COLO829 (cell line): ENCODE results near the gene GGT5.
"Not testable (repeated sequence)": the region's sequence is repeated elsewhere in the genome, so short reads cannot be mapped to it uniquely, and the experiment has no call there.

Experiments
- DNase-seq: peaks from one replicate; pipeline ENCODE4 v3.0.0; 2012; ENCODE audit warnings: low spot score

The GGT5 gene

DNA sequence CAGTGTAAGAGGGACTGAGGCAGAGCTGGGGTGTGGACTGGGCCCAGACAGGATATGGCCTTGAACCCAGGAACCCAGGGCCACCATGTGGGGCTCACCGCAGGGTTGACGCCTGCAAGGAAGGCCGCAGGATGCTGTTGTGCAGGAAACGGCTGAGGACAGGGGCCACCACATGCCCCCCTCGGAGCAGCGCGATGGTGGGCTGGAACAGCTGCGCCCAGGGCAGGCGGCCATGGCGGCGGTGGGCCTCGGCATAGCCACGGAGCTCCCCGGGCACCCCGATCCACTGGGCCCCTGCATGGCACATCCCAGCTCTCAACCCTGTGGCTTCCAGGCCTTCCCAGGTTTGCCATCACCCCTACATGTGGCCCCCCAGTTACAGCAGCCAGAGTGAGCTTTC lies 12.2 kb downstream of the GGT5 start:
- DNase-seq, result no peak

DNA sequence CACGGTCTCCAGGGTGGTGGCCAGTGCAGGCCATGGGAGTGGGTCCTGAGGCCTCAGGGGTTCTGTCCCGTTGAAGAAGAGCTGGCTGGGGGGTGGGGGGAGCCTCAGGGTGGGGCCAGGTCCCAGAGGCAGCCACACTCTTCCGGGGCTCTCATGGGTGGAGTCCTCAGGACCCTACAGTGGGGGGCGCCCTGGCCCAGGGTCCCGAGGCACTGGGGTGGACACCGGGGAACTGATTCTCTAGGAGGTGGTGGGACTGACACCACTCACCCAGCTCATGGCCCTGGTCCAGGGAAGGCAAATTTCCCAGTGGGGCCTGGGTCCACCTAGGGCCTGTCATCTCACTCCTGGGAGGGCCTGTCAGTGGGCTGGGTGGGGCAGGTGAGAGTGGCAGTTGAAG lies 12.8 kb downstream of the GGT5 start:
- no peak for DNase-seq

DNA sequence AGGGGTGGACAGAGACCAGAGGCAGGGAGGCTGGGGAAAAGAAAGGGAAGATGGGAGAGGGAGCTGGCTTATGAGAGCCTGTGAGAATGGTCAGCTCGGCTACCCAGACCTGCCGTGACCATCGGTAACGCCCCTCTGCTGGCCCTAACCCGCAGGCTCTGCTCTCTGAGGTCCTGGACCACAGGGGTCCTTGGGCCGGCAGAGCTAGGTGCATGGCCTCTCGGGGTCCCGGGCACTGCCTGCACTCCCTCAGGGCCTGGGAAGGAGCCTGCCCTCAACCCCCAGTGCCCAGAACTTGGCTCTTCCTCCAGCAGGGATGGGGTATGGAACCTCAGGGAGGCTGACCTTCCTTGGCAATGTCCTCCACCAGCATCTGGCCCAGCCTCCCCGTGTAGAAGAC lies 13.2 kb downstream of the GGT5 start:
- DNase-seq, result no peak

DNA sequence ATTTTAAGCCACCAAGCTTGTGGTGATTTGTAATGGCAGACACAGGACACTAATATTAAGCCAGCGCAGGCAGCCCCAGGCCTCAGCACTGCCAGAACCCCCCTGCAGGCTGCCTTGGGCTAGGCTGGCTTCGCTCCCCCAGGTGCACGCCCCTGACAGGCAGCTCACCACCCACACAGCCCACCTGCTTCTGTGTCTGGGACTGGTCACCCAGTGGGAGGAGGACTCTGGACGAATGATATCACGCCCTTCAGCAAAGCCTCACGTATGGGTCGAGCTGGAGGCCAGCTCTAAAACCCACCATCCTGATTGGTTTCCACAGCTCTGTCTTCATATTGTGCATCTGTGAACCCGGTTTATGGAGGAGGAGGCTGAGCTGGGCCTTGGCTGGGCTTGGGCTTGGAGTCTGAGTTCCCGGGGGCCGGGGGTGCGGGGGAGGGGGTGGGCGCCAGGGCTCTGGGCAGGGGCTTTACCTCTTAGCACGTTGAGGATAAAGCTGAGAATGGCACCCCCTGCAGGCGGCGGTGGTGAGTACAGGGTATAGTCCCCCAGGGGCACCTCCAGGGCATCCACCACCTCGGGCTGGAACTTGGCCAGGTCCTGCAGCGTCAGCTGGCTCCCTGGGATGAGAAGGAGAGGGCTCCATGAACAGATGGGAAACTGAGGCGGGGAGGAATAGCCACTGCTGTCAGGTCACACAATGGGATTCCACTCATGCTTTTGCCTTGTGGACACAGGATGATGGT lies 13.8 kb downstream of the GGT5 start:
- DNase-seq, result no peak

DNA sequence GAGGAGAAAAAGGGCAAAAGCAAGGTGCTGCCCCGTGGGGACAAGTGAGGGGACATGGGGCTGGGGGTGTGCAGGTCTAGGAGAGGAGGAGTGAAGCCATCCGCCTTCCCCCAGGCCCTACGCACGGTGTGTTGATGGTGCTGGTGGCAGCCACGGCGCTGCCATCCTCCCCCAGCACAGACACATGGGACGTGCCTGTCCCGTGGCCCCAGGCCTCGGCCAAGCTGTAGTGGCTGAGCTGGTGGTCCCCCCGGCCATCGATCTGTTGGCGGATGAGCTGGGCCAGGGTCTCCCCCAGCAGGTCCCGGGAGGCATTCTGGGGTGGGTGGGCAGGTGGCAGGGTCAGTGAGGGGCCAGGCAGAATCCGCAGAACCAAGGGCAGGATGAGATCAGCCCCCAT lies 18.9 kb downstream of the GGT5 start:
- DNase-seq, result no peak

DNA sequence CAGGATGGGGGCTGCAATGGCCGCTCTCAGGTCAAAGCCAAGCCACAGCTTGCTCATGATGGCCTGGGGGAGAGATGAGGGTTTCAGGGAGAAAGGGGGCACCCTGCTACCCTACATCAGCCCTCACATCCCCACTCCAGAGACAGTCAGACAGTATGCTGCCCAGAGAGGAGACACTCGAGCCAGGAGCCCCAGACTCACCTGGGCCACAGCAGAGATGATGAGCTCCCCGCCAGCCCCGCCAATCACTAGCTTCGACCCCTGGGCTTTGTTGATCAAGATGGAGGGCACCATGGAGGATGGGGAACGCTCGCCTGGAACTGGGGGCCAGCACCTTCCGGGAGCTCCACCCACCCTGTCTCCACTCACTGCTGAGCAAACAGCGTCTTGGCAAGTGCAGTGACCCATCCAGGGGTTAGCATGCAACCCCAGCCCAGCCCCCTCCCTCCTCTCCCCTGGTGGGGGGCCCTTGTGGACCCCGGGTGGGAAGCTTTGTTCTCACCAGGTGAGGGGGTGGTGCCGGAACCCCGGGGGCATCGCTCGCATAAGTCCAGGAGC lies 19.8 kb downstream of the GGT5 start:
- no peak for DNase-seq

DNA sequence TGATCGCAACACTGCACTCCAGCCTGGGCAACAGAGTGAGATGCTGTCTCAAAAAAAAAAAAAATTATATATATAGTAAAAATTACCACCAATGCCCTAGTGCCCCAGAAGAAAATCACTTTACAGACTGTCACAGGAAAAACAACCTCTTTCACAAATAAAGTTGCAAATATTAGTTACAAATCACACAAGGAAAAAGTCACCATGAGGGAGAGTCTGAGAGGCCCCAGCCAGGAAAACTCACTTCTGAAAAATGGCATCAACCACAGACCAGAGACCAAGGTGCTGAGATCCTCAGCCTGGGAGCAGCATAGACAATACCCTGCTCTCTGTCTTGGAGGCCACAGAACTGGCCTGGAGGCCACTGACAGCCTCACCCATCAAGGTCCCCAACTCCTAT lies 20.4 kb downstream of the GGT5 start:
- no peak for DNase-seq

DNA sequence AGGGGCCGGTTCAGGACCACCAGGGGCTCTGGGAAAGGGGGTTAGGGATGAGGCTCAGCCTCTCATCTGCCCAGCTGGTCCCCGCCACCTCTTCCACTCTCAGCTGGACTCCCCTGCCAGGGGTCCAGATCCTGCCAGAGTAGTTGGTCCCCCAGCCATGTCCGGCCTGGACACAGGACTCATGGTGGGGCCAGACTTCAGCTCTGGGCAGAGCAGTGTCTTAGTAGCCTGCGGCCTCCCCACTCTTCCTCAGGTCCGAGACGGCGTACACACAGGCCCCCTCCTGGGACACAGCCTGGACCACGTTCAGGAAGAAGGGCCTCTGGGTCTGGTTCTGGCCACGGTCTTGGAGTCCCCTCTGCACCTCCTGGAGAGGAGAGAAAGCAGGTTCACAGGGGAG lies 25.1 kb downstream of the GGT5 start:
- no peak for DNase-seq

DNA sequence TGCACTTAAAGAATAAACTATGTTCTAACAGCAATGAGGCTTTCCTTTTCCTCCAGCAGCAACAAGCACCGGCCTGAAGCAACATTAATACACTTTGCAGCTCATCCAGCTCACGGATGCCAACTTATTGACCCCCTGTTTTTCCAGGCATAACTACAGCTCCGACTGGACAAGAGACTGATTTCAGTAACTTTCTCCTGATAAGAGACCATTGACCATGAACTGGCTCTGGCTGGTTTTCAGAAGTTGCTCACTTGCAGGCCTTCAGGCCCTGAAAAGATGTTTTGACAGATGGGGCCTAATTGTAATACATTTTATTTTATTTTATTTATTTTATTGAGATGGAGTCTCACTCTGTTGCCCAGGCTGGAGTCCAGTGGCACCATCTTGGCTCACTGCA lies 27.5 kb downstream of the GGT5 start:
- no peak for DNase-seq

DNA sequence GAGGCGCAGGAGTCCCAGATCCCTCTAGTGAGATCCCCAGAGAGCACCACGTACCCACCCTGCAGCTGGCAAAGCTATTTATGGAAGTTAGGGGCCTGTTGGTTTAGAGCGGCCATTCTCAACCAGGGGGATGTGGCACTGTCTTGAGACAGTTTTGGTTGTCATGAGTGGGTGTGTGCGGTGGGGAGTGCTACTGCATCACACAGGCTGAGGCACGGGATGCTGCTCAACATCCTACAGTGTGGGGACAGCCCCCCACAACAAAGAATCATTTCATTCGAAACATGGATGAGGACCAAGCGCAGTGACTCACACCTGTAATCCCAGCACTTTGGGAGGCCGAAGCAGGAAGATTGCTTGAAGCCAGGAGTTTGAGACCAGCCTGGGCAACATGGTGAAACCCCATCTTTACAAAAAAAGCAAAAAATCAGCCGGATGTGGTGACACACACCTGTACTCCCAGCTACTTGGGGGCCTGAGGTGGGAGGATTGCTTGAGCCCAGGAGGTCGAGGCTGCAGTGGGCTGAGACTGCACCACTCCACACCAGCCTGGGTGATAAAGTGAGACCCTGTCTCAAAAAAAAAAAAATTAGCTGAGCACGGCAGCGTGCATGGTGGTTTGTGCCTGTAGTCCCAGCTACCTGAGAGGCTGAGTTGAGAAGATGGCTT lies 28.2 kb downstream of the GGT5 start:
- DNase-seq, result no peak

DNA sequence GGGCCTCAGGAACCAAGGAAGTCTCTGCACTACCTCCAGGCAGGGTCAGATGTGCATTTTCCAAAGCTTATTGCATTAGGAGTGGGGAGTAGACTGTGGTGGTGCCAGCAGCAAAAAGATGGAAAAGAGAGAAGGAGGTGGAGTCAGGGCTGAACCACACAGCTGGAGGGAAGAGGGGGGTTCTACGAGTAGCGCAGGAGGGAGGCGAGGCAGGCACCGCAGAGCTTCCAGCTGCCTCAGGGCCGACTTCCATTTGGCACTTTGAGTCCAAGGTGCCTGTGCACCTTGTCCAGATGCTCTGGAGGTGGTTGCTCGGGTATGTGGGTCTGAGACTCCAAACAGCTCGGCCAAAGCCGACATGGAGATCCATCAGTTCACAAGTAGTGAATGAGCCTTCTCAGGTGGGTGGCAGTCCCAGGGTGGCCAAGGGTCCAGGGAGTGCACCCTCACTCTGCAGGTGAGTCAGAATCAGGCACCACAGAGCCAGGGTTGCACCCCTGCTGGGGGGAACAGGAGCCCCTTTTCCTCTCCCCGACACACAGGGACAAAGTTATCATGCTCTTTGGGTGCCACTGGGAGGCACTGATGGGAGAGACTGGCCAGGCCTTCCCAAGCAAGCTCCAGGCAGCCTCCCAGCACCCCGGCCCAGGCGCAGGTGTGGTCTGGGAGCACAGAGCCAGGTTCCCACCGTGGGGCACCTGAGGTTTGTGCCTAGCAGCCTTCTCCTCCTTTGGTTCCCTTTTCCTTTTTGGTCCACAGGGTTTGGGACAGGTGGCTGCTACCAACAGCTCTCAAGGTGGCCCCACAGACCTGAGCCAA lies 30.2 kb downstream of the GGT5 start:
- DNase-seq, result no peak

DNA sequence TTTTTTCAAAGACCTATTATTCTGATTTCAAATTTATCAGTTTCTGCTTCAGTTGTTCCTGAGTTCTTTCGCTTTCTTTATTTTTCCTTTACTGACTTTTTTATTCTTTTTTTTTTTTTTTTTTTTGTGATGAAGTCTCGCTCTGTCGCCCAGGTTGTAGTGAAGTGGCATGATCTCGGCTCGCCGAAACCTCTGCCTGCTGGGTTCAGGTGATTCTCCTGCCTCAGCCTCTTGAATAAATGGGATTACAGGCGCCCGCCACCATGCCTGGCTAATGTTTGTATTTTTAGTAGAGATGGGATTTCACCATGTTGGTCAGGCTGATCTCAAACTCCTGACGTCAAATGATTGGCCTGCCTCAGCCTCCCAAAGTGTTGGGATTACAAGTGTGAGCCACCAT lies 31.8 kb downstream of the GGT5 start:
- DNase-seq, result not testable (repeated sequence)

DNA sequence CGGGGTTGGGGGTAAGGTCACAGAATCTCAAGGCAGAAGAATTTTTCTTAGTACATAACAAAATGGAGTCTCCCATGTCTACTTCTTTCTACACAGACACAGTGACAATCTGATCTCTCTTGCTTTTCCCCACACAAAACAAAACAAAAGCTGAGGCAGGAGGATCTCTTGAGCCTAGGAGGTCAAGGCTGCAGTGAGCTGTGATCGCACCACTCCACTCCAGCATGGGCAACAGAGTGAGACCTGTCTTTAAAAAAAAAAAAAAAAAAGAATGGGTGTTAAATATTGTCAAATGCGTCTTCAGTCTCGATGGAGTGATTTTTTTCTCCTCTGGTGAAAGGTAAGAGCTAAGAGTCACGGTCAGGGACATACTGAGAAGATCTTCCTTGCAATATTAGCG lies 33.2 kb downstream of the GGT5 start:
- not testable (repeated sequence) for DNase-seq

DNA sequence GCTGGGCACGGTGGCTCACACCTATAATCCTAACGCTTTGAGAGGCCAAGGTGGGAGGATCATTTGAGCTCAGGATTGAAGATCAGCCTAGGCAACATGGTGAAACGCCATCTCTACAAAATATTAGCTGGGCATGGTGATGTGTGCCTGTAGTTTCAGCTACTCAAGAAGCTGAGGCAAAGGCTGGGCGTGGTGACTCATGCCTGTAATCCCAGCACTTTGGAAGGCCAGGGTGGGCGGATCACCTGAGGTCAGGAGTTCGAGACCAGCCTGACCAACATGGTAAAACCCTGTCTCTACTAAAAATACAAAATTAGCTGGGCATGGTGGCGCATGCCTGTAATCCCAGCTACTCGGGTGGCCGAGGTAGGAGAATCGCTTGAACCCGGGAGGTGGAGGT lies 34.5 kb downstream of the GGT5 start:
- not testable (repeated sequence) for DNase-seq

DNA sequence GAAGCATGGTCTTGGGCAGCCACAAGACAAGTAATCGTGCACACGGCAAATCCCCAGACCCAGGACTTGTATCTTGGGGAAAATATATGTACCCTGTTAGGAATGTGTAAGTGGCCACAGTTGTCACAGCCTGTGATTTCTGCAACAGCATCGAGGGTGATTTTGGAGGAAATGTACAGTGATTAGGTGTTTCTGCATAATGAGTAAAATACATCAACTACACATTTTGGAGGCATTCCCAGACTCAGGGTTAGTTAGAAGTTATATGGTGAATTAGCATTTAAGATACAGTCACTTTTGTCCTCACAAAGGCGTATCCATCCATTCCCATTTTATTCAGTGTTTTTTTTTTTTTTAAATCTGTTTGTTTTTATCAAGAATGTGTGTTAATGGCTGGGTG lies 35.2 kb downstream of the GGT5 start:
- no peak for DNase-seq

DNA sequence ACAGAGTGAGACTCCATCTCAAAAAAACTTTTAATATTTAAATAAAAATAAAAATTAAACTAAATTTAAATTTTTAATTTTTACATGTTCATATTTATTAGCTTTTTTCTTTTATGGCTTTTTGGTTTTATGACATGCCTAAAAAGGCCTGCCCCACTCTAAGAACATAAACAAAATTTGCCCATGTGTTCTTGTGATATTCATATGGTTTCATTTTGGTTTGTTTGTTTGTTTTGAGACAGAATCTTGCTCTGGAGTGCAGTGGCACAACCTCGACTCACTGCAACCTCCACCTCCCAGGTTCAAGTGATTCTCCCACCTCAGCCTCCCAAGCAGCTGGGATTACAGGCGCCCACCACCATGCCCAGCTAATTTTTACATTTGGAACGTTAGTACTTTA lies 35.9 kb downstream of the GGT5 start:
- no peak for DNase-seq

DNA sequence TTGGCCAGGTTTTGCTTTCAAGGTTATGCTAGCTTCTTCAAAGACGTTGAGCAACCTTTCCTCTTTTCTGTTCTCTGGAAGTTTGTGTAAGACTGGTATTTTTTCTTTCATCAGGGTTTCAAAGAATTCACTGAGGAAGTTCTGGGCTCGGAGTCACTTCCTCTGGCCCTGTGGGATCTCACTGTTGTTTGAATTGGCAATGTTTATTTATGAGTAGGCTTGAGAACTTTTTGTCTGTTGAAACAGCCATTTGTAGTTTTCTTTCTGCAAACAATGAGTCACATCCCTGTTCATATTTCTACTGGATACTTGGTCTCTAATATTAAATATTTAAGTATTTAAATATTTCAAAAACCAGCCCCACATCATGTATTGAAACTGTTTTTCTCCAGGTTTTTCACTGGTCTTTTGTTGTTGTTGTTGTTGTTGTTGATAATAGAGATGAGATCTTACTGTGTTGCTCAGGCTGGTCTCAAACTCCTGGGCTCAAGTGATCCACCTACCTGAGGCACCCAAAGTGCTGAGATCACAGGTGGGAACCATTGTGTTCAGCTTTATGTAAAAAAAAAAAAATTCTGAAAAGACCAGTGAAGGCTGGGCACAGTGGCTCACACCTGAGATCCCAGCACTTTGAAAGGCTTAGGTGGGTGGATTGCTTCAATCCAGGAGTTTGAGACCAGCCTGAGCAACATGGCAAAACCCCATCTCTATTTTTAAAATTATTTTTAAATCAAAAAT lies 36.7 kb downstream of the GGT5 start:
- peak; percentile 92 for DNase-seq

DNA sequence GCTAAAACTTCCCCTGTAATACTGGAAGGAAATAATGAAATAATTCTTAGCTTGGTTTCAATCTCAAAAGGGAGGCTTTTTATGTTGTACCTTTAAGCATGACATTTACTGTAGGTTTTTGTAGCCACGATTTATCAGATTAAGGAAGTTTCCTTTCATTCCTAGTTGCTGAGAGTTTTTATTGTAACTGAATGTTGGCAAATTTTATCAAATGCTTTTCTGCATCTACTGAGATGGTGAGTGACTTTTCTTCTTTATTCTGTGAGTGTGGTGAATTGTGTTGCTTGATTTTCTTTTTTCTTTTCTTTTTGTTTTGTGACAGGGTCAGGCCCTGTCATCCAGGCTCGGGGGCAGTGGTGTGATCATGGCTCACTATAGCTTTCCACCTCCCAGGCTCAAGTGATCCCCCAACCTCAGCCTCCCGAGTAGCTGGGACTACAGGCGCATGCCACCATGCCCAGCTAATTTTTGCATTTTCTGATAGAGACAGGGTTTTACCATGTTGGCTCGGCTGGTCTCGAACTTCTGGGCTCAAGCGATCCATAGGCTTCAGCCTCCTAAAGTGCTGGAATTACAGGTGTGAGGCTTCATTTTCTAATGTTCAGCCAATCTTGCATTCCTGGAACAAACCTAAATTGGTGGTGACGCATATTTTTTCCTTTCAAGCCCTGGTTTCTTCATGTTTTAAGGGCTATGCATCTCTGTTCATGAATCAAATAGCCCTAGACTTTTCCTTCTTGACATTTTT lies 37.4 kb downstream of the GGT5 start:
- no peak for DNase-seq

DNA sequence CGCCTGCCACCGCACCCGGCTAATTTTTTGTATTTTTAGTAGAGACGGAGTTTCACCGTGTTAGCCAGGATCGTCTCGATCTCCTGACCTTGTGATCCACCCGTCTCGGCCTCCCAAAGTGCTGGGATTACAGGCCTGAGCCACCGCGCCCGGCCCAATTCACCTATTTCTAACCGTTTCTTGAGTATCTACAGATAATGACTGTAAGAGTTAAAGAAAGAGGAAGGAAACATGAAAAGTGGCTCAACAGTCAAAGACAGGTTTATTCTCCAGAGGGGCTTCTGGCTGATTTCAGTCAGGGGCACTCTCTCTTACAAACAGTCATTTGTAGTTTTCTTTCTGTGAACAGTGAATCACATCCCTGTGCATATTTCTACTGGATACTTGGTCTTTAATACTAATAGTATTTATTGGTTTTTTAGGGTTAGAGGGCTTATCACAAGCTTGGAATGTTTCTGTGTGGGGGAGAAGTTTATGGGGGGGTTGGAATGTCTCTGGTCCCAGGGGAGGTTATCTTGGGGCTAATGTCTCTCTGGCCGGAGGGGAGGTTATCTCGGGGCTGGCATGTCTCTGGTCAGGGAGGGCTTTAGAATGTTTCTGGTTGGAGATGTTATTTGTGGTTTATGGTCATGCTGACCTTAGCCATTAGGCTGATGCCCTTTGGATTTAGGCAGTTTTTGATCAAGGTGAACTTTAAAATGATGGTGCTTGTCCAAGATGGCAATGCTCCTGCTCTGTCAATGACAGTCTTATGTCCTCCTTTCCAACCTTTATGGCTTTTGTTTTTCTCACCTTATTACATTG lies 38.2 kb downstream of the GGT5 start:
- not testable (repeated sequence) for DNase-seq

DNA sequence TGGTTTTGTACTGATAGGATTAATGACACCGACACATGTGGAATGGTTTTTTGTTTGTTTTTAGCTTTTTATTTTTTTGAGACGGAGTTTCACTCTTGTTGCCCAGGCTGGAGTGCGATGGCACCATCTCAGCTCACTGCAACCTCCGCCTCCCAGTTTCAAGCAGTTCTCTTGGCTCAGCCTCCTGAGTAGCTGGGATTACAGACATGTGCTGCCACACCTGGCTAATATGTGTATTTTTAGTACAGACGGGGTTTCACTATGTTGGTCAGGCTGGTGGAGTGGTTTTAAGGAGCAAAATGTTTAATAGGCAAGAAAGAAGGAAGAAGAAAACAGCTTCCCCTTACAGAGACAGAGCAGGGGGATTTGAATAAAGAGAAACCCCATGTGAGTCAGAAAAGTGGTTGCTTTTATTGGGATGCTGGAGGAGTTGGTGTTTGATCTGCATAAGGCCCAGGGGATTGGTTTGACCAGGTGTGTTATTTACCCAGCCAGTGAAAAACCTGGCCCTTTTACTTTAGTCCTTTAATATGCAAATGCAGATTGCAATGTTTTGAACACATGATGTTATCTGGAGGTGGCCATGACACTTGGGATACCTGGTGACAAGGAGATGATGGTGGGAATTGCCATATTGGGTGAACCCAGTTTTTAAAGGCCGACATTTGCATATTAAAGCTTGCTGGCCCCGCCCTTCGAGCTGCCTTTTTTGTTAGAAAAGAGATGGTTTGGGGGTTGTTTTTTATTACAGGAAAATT lies 39.3 kb downstream of the GGT5 start:
- no peak for DNase-seq
